Esophagus squamous epithelium (tissue), 5 donors: ENCODE measurements around the gene OTOG. TPM values are rescaled to one million over a fixed set of nuclear protein-coding genes. Genes with fewer than 3 reads are reported as not detected.

Experiments
- DNase-seq: peaks from one replicate; lab custom pipeline; 2025; lab: John Stamatoyannopoulos, UW
- H3K27ac ChIP-seq, 4 donors: fragments of 200-600 bp; sonication (generic); one replicate each; pipeline ENCODE4 v1.5.1; 2016 to 2019; ENCODE audit warnings: mild to moderate bottlenecking in 1 of 4
- H3K27me3 ChIP-seq, 4 donors: fragments of 200-600 bp; sonication (generic); 1 replicate in 3 of 4; 2 replicates in 1 of 4; pipeline versions ENCODE4 v1.5.1 to v1.6.0; 2017 to 2021; ENCODE audit warnings: antibody characterized with exemption in 1 of 4
- H3K36me3 ChIP-seq, 3 donors: fragments of 200-600 bp; sonication (generic); one replicate each; pipeline ENCODE4 v1.5.1; 2016 to 2019
- H3K4me1 ChIP-seq, 3 donors: fragments of 200-600 bp; sonication (generic); one replicate each; pipeline ENCODE4 v1.5.1; 2017 to 2019
- H3K4me3 ChIP-seq, 4 donors: fragments of 200-600 bp; sonication (generic); 1 replicate in 3 of 4; 2 replicates in 1 of 4; pipeline ENCODE4 v1.5.1; 2016 to 2019; ENCODE audit warnings: mild to moderate bottlenecking in 2 of 4, moderate library complexity in 1 of 4
- H3K9me3 ChIP-seq, 3 donors: fragments of 200-600 bp; sonication (generic); one replicate each; pipeline ENCODE4 v1.5.1; 2016 to 2019
- CTCF ChIP-seq, 6 experiments: fragments of 450-650 bp in 4 of 6; fragments of 200-600 bp in 2 of 6; sonication (generic) in 2 of 6; IDR thresholded peaks; one replicate each; pipeline ENCODE4 v1.5.1; 2016 to 2019; ENCODE audit warnings: antibody characterized with exemption in 6 of 6, mild to moderate bottlenecking in 4 of 6, moderate library complexity in 4 of 6
- POLR2A ChIP-seq, 4 donors: fragments of 450-650 bp; IDR thresholded peaks; one replicate each; pipeline ENCODE4 v1.6.1; 2017; ENCODE audit warnings: antibody characterized with exemption in 4 of 4, mild to moderate bottlenecking in 4 of 4, moderate library complexity in 3 of 4
- WGBS, 2 donors: methylation state at CpG; one replicate each; pipeline ENCODE4 v1.1.5; 2018; 5-methylcytosine and 5-hydroxymethylcytosine counted together
- intact Hi-C: fragments of 100-400 bp; cut with DNase I; formaldehyde crosslinking; loops from one replicate; pipeline ENCODE4 v1.15.0; 2022
- total RNA-seq, 4 donors: library from RNA; depleted of rRNA; stranded (reverse); fragments of >200 nt; gene quantifications; one replicate each; pipeline ENCODE4 v1.1.0, GENCODE V29; 2016
- donor health status: DM: yes; HTN: yes; CAD: no.

OTOG gene
- total RNA-seq, 4 donors from 2014 or later = not detected

GRCh38 chr11:17513853-17514252, 33.2 kb upstream of the OTOG start:
- no peak for TF ChIP-seq POLR2A (IDR thresholded peaks at IDR 0.05)
- no peak for TF ChIP-seq CTCF (IDR thresholded peaks at IDR 0.05)
- intact Hi-C loops = no loop called here
- Histone ChIP-seq H3K9me3 (no peaks in the 10 kb centered on the region), H3K36me3 (no peaks in the 10 kb centered on the region), H3K4me3 (no peak overlapping the region), H3K4me1 (no peaks in the 10 kb centered on the region), H3K27me3 (peaks cover 0 to 19% (median 0%) of the 10 kb centered on the region in 4 donors), H3K27ac (no peak overlapping the region)
- 25 to 86% methylated on average over 1 of the region's 1 CpG for WGBS, 2 donors
- DNase-seq = no peak

GRCh38 chr11:17514476-17514875, 32.6 kb upstream of the OTOG start:
- intact Hi-C loops = no loop called here
- no peak for DNase-seq
- Histone ChIP-seq H3K36me3 (no peaks in the 10 kb centered on the region), H3K27ac (no peak overlapping the region), H3K27me3 (peaks cover 0 to 14% (median 0%) of the 10 kb centered on the region in 4 donors), H3K9me3 (no peaks in the 10 kb centered on the region), H3K4me1 (no peaks in the 10 kb centered on the region), H3K4me3 (no peak overlapping the region)
- TF ChIP-seq POLR2A (IDR thresholded peaks at IDR 0.05) (no peak), CTCF (IDR thresholded peaks at IDR 0.05) (no peak)
- 77 to 79% methylated on average over 4 of the region's 4 CpGs for WGBS, 2 donors

GRCh38 chr11:17515443-17516176, 31.4 kb upstream of the OTOG start:
- Histone ChIP-seq H3K36me3 (no peaks in the 10 kb centered on the region), H3K9me3 (no peaks in the 10 kb centered on the region), H3K4me3 (no peak overlapping the region), H3K27ac (no peak overlapping the region), H3K4me1 (no peaks in the 10 kb centered on the region), H3K27me3 (peaks cover 0 to 4% (median 0%) of the 10 kb centered on the region in 4 donors)
- intact Hi-C loops = no loop called here
- no peak for DNase-seq
- 49 to 59% methylated on average over 5 of the region's 5 CpGs for WGBS, 2 donors
- no peak for TF ChIP-seq POLR2A (IDR thresholded peaks at IDR 0.05)
- no peak for TF ChIP-seq CTCF (IDR thresholded peaks at IDR 0.05)

- intact Hi-C loops = no loop called here
- Histone ChIP-seq H3K4me3 (no peak overlapping the region), H3K27me3 (peaks cover 0 to 4% (median 0%) of the 10 kb centered on the region in 4 donors), H3K27ac (no peak overlapping the region), H3K9me3 (no peaks in the 10 kb centered on the region), H3K36me3 (no peaks in the 10 kb centered on the region), H3K4me1 (no peaks in the 10 kb centered on the region)
- TF ChIP-seq POLR2A (IDR thresholded peaks at IDR 0.05) (no peak), CTCF (IDR thresholded peaks at IDR 0.05) (no peak)
- WGBS, 2 donors = 87% methylated on average over 7 of the region's 7 CpGs; no CpG with 5 or more reads in 1 of the 2 donors
- DNase-seq = no peak
These were observed 30.4 kb upstream of the OTOG start for GRCh38 chr11:17516551-17517150.

GRCh38 chr11:17517186-17517585, 29.9 kb upstream of the OTOG start:
- Histone ChIP-seq H3K27me3 (peaks cover 0 to 4% (median 0%) of the 10 kb centered on the region in 4 donors), H3K9me3 (no peaks in the 10 kb centered on the region), H3K4me3 (no peak overlapping the region), H3K36me3 (no peaks in the 10 kb centered on the region), H3K27ac (no peak overlapping the region), H3K4me1 (no peaks in the 10 kb centered on the region)
- 84 to 94% methylated on average over 3 to 7 of the region's 10 CpGs for WGBS, 2 donors
- TF ChIP-seq CTCF (IDR thresholded peaks at IDR 0.05) (no peak), POLR2A (IDR thresholded peaks at IDR 0.05) (no peak)
- intact Hi-C loops = no loop called here
- no peak for DNase-seq
